H1 (cell line): ENCODE results near the gene RBFOX1. TPM values are rescaled to one million over a fixed set of nuclear protein-coding genes. Genes with fewer than 3 reads are reported as not detected.

Source experiments
- CTCF ChIA-PET: fragments of 300-600 bp; sonication (Branson Sonifier 250); formaldehyde crosslinking; loops from one replicate; lab custom pipeline; 2021; ENCODE audit not compliant: partially characterized antibody; lab: Charles Lee
- POLR2A ChIA-PET: fragments of 300-600 bp; sonication (Branson Sonifier 250); formaldehyde crosslinking; loops from one replicate; lab custom pipeline; 2021; ENCODE audit warnings: inconsistent platforms; ENCODE audit not compliant: partially characterized antibody; lab: Charles Lee
- DNase-seq, 2 experiments: peaks; one replicate each; pipeline versions ENCODE4 v3.0.0 to v3.0.0-alpha.2; 2010 to 2022; ENCODE audit warnings: low spot score in 2 of 2, low read depth in 1 of 2, mixed read lengths in 1 of 2
- FAIRE-seq: peaks from 2 replicates; lab custom pipeline; 2011; peaks lifted over from hg19 to GRCh38; lab: Jason Lieb, UNC
- H2AFZ ChIP-seq: 2 replicates; pipeline ENCODE4 v1.8.1; 2012; ENCODE audit warnings: low read length, inconsistent platforms
- H2AK5ac ChIP-seq: 2 replicates; pipeline ENCODE4 v1.6.1; 2013; ENCODE audit warnings: low read depth, low read length
- H2BK120ac ChIP-seq: replicated peaks from 2 replicates; pipeline ENCODE3; 2013; ENCODE audit warnings: low read depth, low read length, inconsistent platforms
- H2BK12ac ChIP-seq: 2 replicates; pipeline ENCODE4 v1.6.1; 2013; ENCODE audit warnings: low read depth, low read length
- H2BK15ac ChIP-seq: 2 replicates; pipeline ENCODE4 v1.6.1; 2013; ENCODE audit warnings: low read length
- H2BK20ac ChIP-seq: 2 replicates; pipeline ENCODE4 v1.6.1; 2013; ENCODE audit warnings: low read length
- H2BK5ac ChIP-seq: 2 replicates; pipeline ENCODE4 v1.6.1; 2013; ENCODE audit warnings: low read depth, low read length
- H3K14ac ChIP-seq: 2 replicates; pipeline ENCODE4 v1.6.1; 2013; ENCODE audit warnings: inconsistent platforms; ENCODE audit not compliant: insufficient read length
- H3K18ac ChIP-seq: 2 replicates; pipeline ENCODE4 v1.6.1; 2013; ENCODE audit warnings: low read length; ENCODE audit errors: extremely low read depth
- H3K23ac ChIP-seq: 2 replicates; pipeline ENCODE4 v1.6.1; 2013; ENCODE audit warnings: inconsistent platforms; ENCODE audit not compliant: insufficient read length
- H3K23me2 ChIP-seq: 2 replicates; pipeline ENCODE4 v1.6.1; 2013; ENCODE audit warnings: low read depth, low read length
- H3K27ac ChIP-seq: 2 replicates; pipeline ENCODE4 v1.6.1; 2011; ENCODE audit warnings: low read depth, low read length, inconsistent platforms
- H3K27me3 ChIP-seq, 4 experiments: replicated peaks in 1 of 4; 1 replicate in 1 of 4; 2 replicates in 3 of 4; pipeline versions ENCODE4 v1.6.1 to v1.8.1; 2011 to 2013; ENCODE audit warnings: low read length in 3 of 4, mild to moderate bottlenecking in 3 of 4, inconsistent platforms in 2 of 4, mixed read lengths in 2 of 4, moderate library complexity in 1 of 4; ENCODE audit not compliant: control insufficient read depth in 3 of 4, insufficient read depth in 3 of 4; ENCODE audit errors: extremely low read depth in 1 of 4
- H3K36me3 ChIP-seq, 4 experiments: 2 replicates each; pipeline versions ENCODE4 v1.6.1 to v1.8.1; 2011 to 2013; ENCODE audit warnings: mild to moderate bottlenecking in 4 of 4, low read length in 3 of 4, moderate library complexity in 2 of 4, control low read depth in 1 of 4, inconsistent platforms in 1 of 4; ENCODE audit not compliant: insufficient read depth in 4 of 4, control insufficient read depth in 2 of 4
- H3K4ac ChIP-seq: replicated peaks from 2 replicates; pipeline ENCODE3; 2013; ENCODE audit warnings: low read length, low read depth, mixed read lengths, inconsistent platforms; ENCODE audit not compliant: insufficient read length
- H3K4me1 ChIP-seq, 4 experiments: replicated peaks in 1 of 4; 1 replicate in 1 of 4; 2 replicates in 3 of 4; pipeline versions ENCODE4 v1.6.1 to v1.8.1; 2011 to 2013; ENCODE audit warnings: low read length in 3 of 4, inconsistent platforms in 2 of 4, mixed read lengths in 1 of 4; ENCODE audit not compliant: insufficient read depth in 4 of 4, control insufficient read depth in 3 of 4
- H3K4me2 ChIP-seq, 2 experiments: 2 replicates each; pipeline versions ENCODE4 v1.6.1 to v1.8.1; 2011 to 2013; ENCODE audit warnings: low read depth in 2 of 2, low read length in 2 of 2, control low read depth in 1 of 2, inconsistent platforms in 1 of 2, mild to moderate bottlenecking in 1 of 2; ENCODE audit not compliant: insufficient read depth in 1 of 2
- H3K4me3 ChIP-seq, 4 experiments: fragments of 200-600, 300-600 bp in 1 of 4; sonication (generic), shearing (Covaris generic), sonication (Bioruptor Twin) in 1 of 4; 2 replicates each; pipeline versions ENCODE4 v1.5.1 to v1.8.1; 2011 to 2016; ENCODE audit warnings: low read length in 4 of 4, low read depth in 3 of 4, control low read depth in 2 of 4, inconsistent platforms in 2 of 4, mild to moderate bottlenecking in 2 of 4, mixed read lengths in 1 of 4, moderate library complexity in 1 of 4; ENCODE audit not compliant: insufficient read depth in 2 of 4; ENCODE audit errors: extremely low read depth in 1 of 4
- H3K56ac ChIP-seq: replicated peaks from 2 replicates; pipeline ENCODE3; 2013; ENCODE audit warnings: low read depth, mild to moderate bottlenecking, mixed read lengths, low read length, inconsistent platforms; ENCODE audit not compliant: insufficient read length
- H3K79me1 ChIP-seq: 2 replicates; pipeline ENCODE4 v1.6.1; 2013; ENCODE audit warnings: low read depth, low read length, control low read depth
- H3K79me2 ChIP-seq, 2 experiments: 2 replicates each; pipeline versions ENCODE4 v1.6.1 to v1.8.1; 2012 to 2013; ENCODE audit warnings: low read length in 2 of 2, mild to moderate bottlenecking in 2 of 2, inconsistent platforms in 1 of 2; ENCODE audit not compliant: insufficient read depth in 2 of 2, control insufficient read depth in 1 of 2
- H3K9ac ChIP-seq, 4 experiments: replicated peaks in 1 of 4; 1 replicate in 1 of 4; 2 replicates in 3 of 4; pipeline versions ENCODE4 v1.6.1 to v1.8.1; 2011 to 2013; ENCODE audit warnings: low read depth in 3 of 4, low read length in 3 of 4, control low read depth in 2 of 4, mild to moderate bottlenecking in 2 of 4, moderate library complexity in 2 of 4, inconsistent platforms in 1 of 4; ENCODE audit errors: extremely low read depth in 1 of 4
- H3K9me3 ChIP-seq, 2 experiments: 2 replicates each; pipeline versions ENCODE4 v1.6.1 to v1.8.1; 2012 to 2013; ENCODE audit warnings: mild to moderate bottlenecking in 2 of 2, moderate library complexity in 2 of 2, control low read depth in 1 of 2, inconsistent platforms in 1 of 2, low read depth in 1 of 2, low read length in 1 of 2, mixed read lengths in 1 of 2; ENCODE audit not compliant: insufficient read depth in 2 of 2
- H4K20me1 ChIP-seq, 2 experiments: replicated peaks in 1 of 2; 2 replicates each; pipeline versions ENCODE3 to v1.8.1; 2011 to 2013; ENCODE audit warnings: inconsistent platforms in 2 of 2, low read length in 2 of 2, mild to moderate bottlenecking in 1 of 2; ENCODE audit not compliant: insufficient read depth in 2 of 2, control insufficient read depth in 1 of 2
- H4K5ac ChIP-seq: 2 replicates; pipeline ENCODE4 v1.6.1; 2013; ENCODE audit warnings: low read length, low read depth, mixed read lengths, inconsistent platforms; ENCODE audit not compliant: insufficient read length
- H4K8ac ChIP-seq: 2 replicates; pipeline ENCODE4 v1.8.0; 2013; ENCODE audit warnings: mild to moderate bottlenecking, moderate library complexity, low read length, inconsistent platforms; ENCODE audit not compliant: insufficient read depth; ENCODE audit errors: extremely low read depth
- H4K91ac ChIP-seq: replicated peaks from 2 replicates; pipeline ENCODE3; 2013; ENCODE audit warnings: low read length, mixed read lengths, inconsistent platforms; ENCODE audit not compliant: insufficient read length
- EP300 ChIP-seq, 2 experiments: IDR thresholded peaks; 1 replicate in 1 of 2; 2 replicates in 1 of 2; pipeline ENCODE4 v1.6.1; 2011 to 2012; ENCODE audit warnings: low read depth in 2 of 2, low read length in 2 of 2, mild to moderate bottlenecking in 2 of 2, borderline replicate concordance in 1 of 2, inconsistent platforms in 1 of 2, moderate library complexity in 1 of 2
- HDAC2 ChIP-seq, 2 experiments: fragments of 300-600 bp in 1 of 2; sonication (generic) in 1 of 2; IDR thresholded peaks; 2 replicates each; pipeline ENCODE4 v1.6.1; 2011 to 2012; ENCODE audit warnings: low read depth in 2 of 2, low read length in 2 of 2, mild to moderate bottlenecking in 2 of 2, moderate library complexity in 2 of 2, borderline replicate concordance in 1 of 2, inconsistent platforms in 1 of 2
- WGBS, 2 experiments: shearing (Covaris generic) in 1 of 2; methylation state at CpG; one replicate each; pipeline versions ENCODE4 v1.1.6 to v1.1.7; 2013 to 2015; ENCODE audit warnings: low lambda C conversion rate in 2 of 2, mixed read lengths in 2 of 2, inconsistent platforms in 1 of 2, low coverage in 1 of 2, missing lambda C conversion rate in 1 of 2; ENCODE audit not compliant: insufficient replicate concordance in 2 of 2, insufficient coverage in 1 of 2, insufficient read length in 1 of 2; ENCODE audit errors: extremely low coverage in 1 of 2, missing lambda C conversion rate in 1 of 2; 5-methylcytosine and 5-hydroxymethylcytosine counted together
- polyA plus RNA-seq, 7 experiments: library from polyadenylated mRNA; depleted of rRNA in 3 of 7; stranded (reverse) in 5 of 7; unstranded in 2 of 7; fragments of >200 nt in 5 of 7; fragments of 200-250 nt in 2 of 7; gene quantifications; 1 replicate in 5 of 7; 2 replicates in 1 of 7; 4 replicates in 1 of 7; pipeline versions ENCODE4 v1.2.1 to v1.2.3, GENCODE V29; 2011 to 2013; ENCODE audit warnings: missing spikeins in 2 of 7, mixed read lengths in 2 of 7
- total RNA-seq: library from RNA; stranded (reverse); fragmentation: NEBNext Ultra II Directional; extraction: Animal tissue kit (Norgen Biotek cat#: 25700); gene quantifications from 2 replicates; pipeline ENCODE4 v1.2.1, GENCODE V29; 2021

The RBFOX1 gene
- total and polyA plus RNA-seq, 2 of the 8 experiments (the other 6 are each of a cell fraction or from before 2014, with no cell fraction given), result 1.7 to 2.8 TPM

DNA sequence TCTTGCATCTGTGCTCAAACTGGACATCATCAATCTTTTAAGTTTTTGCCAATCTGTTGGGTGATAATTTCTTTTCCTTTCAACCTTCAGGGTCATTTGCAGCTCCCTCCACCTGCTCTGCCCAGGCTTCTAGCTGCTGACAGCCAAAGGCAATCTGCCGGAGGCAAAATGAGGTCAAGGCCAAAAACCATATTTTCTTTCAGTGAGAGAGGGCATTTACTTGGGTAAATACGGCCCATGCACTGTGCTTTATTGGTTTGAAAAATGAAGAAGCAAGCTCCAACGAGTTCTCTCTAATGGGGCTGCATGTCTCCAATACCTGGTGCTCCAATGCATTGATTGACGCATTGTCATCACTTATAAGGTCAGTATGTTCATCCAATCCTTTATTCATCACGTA lies 23.1 kb downstream of the RBFOX1 start:
- Histone ChIP-seq H3K56ac (no peak overlapping the region), H3K4ac (no peak overlapping the region), H3K4me2 (no peak overlapping the region), H3K36me3 (no peaks in the 10 kb centered on the region), H2AK5ac (no peak overlapping the region), H3K4me1 (0 out of 7 replicates have a peak, but pooled peaks cover 0 to 2% (median 0%) of the 10 kb centered on the region in 4 experiments), H2BK20ac (no peak overlapping the region), H3K4me3 (no peak overlapping the region), H3K18ac (no peak overlapping the region), H4K20me1 (no peaks in the 10 kb centered on the region), H4K91ac (no peak overlapping the region), H3K27ac (no peak overlapping the region), H2BK12ac (no peak overlapping the region), H3K23ac (no peak overlapping the region), H4K5ac (no peak overlapping the region), H3K9me3 (no peaks in the 10 kb centered on the region), H3K9ac (no peak overlapping the region), H3K14ac (no peak overlapping the region), H3K23me2 (no peaks in the 10 kb centered on the region), H3K79me1 (no peaks in the 10 kb centered on the region), H2BK5ac (no peak overlapping the region), H2BK120ac (no peak overlapping the region), H3K79me2 (no peaks in the 10 kb centered on the region), H3K27me3 (no peaks in the 10 kb centered on the region), H2BK15ac (no peak overlapping the region), H4K8ac (no peak overlapping the region), H2AFZ (no peak overlapping the region)
- DNase-seq, result no peak
- CTCF ChIA-PET, result no interaction called here
- 88% methylated on average over 5 of the region's 5 CpGs; no CpG with 5 or more reads in 1 of the 2 experiments for WGBS, 2 experiments
- POLR2A ChIA-PET, result no interaction called here
- FAIRE-seq, result no peak
- TF ChIP-seq HDAC2 (IDR thresholded peaks at IDR 0.05; ENCODE audit: borderline replicate concordance in 1 of 2, low read depth in 2 of 2, low read length in 2 of 2) (no peak), EP300 (IDR thresholded peaks at IDR 0.05; ENCODE audit: borderline replicate concordance in 1 of 2, low read depth in 2 of 2, low read length in 2 of 2) (no peak)
